ENCODE data around the gene RAB11FIP4. TPM values are rescaled to one million over a fixed set of nuclear protein-coding genes. Genes with fewer than 3 reads are reported as not detected.
A peak's percentile ranks its signal among the peaks of the same experiment; 100 is the strongest.

The RAB11FIP4 gene
- total and polyA plus RNA-seq, 4 donors, result 5.2 to 19.1 (median 12.8) TPM

DNA sequence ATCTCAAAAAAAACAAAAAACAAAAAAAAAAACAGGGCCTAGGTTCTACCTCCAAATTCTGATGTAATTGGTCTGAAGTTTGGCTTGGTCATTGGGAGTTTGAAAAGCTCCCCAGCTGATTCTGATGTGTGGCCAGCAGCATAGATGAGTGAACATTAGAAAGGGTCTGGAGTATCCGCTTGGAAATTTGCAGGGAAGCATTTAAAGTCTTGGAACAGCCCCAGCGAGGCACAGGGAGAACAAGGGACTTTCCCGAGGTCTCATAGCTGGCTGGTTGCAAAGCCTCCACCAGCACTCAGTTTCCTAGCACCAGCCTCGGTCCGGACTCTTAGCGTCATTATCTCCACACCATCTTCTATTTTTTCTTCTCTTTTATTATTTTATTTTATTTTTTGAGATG lies 70.8 kb downstream of the RAB11FIP4 start:
- 76 to 87% methylated on average over 6 of the region's 6 CpGs for WGBS, 2 donors
- Histone ChIP-seq H3K4me3 (no peak overlapping the region), H3K27me3 (ENCODE audit: control insufficient read depth in 3 of 3, insufficient read depth in 3 of 3, low read length in 2 of 3) (no peaks in the 10 kb centered on the region), H3K9me3 (ENCODE audit: control insufficient read depth in 4 of 4, insufficient read depth in 3 of 4, low read length in 3 of 4) (no peaks in the 10 kb centered on the region), H3K9ac (ENCODE audit: insufficient read depth in 1 of 2, low read length in 2 of 2) (no peak overlapping the region), H3K4me1 (ENCODE audit: control insufficient read depth in 5 of 5, insufficient read depth in 5 of 5, low read length in 5 of 5) (peaks cover 0 to 3% (median 0%) of the 10 kb centered on the region in 5 donors), H3K27ac (ENCODE audit: low read depth in 1 of 2, low read length in 1 of 2) (no peak overlapping the region), H3K36me3 (ENCODE audit: control insufficient read depth in 4 of 4, insufficient read depth in 4 of 4, low read length in 4 of 4) (no peaks in the 10 kb centered on the region)
- TF ChIP-seq, protein P1, sequence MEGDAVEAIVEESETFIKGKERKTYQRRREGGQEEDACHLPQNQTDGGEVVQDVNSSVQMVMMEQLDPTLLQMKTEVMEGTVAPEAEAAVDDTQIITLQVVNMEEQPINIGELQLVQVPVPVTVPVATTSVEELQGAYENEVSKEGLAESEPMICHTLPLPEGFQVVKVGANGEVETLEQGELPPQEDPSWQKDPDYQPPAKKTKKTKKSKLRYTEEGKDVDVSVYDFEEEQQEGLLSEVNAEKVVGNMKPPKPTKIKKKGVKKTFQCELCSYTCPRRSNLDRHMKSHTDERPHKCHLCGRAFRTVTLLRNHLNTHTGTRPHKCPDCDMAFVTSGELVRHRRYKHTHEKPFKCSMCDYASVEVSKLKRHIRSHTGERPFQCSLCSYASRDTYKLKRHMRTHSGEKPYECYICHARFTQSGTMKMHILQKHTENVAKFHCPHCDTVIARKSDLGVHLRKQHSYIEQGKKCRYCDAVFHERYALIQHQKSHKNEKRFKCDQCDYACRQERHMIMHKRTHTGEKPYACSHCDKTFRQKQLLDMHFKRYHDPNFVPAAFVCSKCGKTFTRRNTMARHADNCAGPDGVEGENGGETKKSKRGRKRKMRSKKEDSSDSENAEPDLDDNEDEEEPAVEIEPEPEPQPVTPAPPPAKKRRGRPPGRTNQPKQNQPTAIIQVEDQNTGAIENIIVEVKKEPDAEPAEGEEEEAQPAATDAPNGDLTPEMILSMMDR (IDR thresholded peaks at IDR 0.05; ENCODE audit: control extremely low read depth, extremely low read depth), result no peak
- ATAC-seq (ENCODE audit: insufficient read depth, low FRiP score) (no peak), DNase-seq (no peak)

DNA sequence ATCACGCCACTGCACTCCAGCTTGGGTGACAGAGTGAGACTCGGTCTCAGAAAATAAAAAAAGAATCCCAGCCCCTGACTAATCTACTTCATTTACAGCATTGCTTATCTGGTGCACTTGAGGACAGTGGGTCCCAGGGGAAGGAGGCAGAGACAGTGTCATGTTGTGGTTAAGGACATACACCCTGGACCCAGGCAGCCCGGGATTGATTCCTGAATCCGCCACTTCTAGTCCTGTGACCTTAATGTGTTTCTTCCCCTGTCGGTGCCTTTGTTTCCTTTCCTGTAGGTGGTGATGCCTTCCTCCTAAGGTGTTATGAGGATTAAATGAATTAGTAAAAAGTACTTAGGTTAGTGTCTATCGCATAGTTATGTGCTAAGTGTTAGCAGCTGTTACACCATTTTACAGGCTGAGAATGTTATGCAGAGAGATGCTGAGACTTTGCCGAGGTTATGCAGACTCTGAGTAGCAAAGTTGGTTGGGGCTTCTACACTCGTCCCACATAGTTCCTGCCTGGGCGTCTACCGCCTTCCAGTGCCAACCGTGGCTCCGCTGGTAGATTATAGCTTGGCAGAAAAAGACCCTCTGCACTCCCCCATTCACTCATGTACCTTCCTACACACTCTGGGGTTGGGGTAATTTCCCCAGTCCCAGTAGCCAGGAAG lies 74.8 kb downstream of the RAB11FIP4 start:
- no peaks in the 10 kb centered on the region for H3K27me3 ChIP-seq (ENCODE audit: control insufficient read depth in 3 of 3, insufficient read depth in 3 of 3, low read length in 2 of 3)
- H3K4me3 ChIP-seq, result no peak overlapping the region
- no peak overlapping the region for H3K9ac ChIP-seq (ENCODE audit: insufficient read depth in 1 of 2, low read length in 2 of 2)
- no peak for ATAC-seq (ENCODE audit: insufficient read depth, low FRiP score)
- 85 to 94% methylated on average over 12 of the region's 12 CpGs for WGBS, 2 donors
- no peaks in the 10 kb centered on the region for H3K9me3 ChIP-seq (ENCODE audit: control insufficient read depth in 4 of 4, insufficient read depth in 3 of 4, low read length in 3 of 4)
- peaks cover 0 to 3% (median 0%) of the 10 kb centered on the region in 5 donors for H3K4me1 ChIP-seq (ENCODE audit: control insufficient read depth in 5 of 5, insufficient read depth in 5 of 5, low read length in 5 of 5)
- H3K27ac ChIP-seq (ENCODE audit: low read depth in 1 of 2, low read length in 1 of 2), result no peak overlapping the region
- no peaks in the 10 kb centered on the region for H3K36me3 ChIP-seq (ENCODE audit: control insufficient read depth in 4 of 4, insufficient read depth in 4 of 4, low read length in 4 of 4)
- TF ChIP-seq, protein P1 (IDR thresholded peaks at IDR 0.05; ENCODE audit: control extremely low read depth, extremely low read depth), result no peak
- no peak for DNase-seq

DNA sequence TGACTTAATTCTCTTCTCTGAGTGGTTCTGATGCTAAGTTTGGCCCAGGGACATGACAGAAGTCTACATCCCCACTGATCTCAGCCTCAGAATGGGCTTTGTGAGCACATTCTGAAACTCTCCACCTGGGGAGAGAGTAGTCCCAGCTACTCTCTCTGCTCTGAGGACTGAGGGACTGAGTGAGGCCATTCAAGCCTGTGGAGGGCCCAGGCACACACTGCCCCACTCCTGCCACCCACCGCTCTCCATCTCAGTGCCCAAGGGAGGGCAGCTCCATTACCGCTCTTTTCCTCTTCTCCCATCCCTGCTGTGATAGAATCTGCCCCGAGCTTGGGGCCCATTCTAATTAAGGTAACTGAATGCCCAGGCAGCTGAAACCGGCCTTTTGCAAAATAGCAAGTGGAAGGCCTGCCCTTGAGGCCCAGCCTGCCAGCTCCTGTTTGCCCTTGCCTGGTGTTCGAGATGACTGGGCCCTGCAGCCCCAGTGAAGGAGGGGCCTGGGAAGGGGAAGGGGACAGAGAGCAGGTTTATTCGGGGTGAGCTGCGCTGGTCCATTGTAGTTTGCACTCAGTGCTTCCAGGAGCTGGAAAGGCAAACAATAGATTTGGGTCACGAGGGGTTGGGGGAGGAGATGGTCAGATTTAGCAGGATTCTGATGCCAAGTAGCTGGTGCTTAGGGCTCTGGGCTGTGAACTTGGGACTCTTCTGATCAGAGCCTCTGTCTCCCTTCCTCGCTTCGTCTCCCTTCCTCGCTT lies 76.2 kb downstream of the RAB11FIP4 start:
- ATAC-seq (ENCODE audit: insufficient read depth, low FRiP score), result no peak
- DNase-seq, result peak in 2 of 3 donors; percentile 21 to 51
- TF ChIP-seq, protein P1 (IDR thresholded peaks at IDR 0.05; ENCODE audit: control extremely low read depth, extremely low read depth), result no peak
- Histone ChIP-seq H3K4me1 (ENCODE audit: control insufficient read depth in 5 of 5, insufficient read depth in 5 of 5, low read length in 5 of 5) (peaks cover 0 to 3% (median 0%) of the 10 kb centered on the region in 5 donors), H3K27ac (ENCODE audit: low read depth in 1 of 2, low read length in 1 of 2) (no peak overlapping the region), H3K9ac (ENCODE audit: insufficient read depth in 1 of 2, low read length in 2 of 2) (peak overlapping the region in 1 of 2 donors; percentile 33), H3K36me3 (ENCODE audit: control insufficient read depth in 4 of 4, insufficient read depth in 4 of 4, low read length in 4 of 4) (no peaks in the 10 kb centered on the region), H3K9me3 (ENCODE audit: control insufficient read depth in 4 of 4, insufficient read depth in 3 of 4, low read length in 3 of 4) (no peaks in the 10 kb centered on the region), H3K4me3 (no peak overlapping the region), H3K27me3 (ENCODE audit: control insufficient read depth in 3 of 3, insufficient read depth in 3 of 3, low read length in 2 of 3) (no peaks in the 10 kb centered on the region)
- 69 to 81% methylated on average over 11 of the region's 11 CpGs for WGBS, 2 donors

Data from lung (tissue), 12 donors.